ENCODE measurements around the gene ACOX2. TPM values are rescaled to one million over a fixed set of nuclear protein-coding genes. Genes with fewer than 3 reads are reported as not detected.

ACOX2 gene
- total and polyA plus RNA-seq, 10 of the 15 experiments (the other 5 are each of a cell fraction or from before 2014, with no cell fraction given), result 0.72 TPM; not detected in 9

- 0 out of 4 replicates have a peak, but pooled peaks cover 0 to 3% of the 10 kb centered on the region in 2 experiments for H3K27me3 ChIP-seq (replicated peaks in 1 of 2; ENCODE audit: control insufficient read depth in 2 of 2, insufficient read depth in 2 of 2, low read length in 1 of 2)
- ChIA-PET CTCF (interaction anchor here (1.3 kb wide), 1 partner anchor 16 kb away, joined by 3 read pairs; no protein-coding TSS in a partner anchor), SMC1A (ENCODE audit: uncharacterized antibody, unreplicated experiment) (no interaction called here), RAD21 (ENCODE audit: unreplicated experiment) (no interaction called here), POLR2A (no interaction called here)
- no peak overlapping the region for H3K9ac ChIP-seq (ENCODE audit: control insufficient read depth, insufficient read depth, low read length)
- no peaks in the 10 kb centered on the region for H4K20me1 ChIP-seq (ENCODE audit: control insufficient read depth, insufficient read depth)
- no peaks in the 10 kb centered on the region for H3K9me3 ChIP-seq (replicated peaks; ENCODE audit: control insufficient read depth, insufficient read depth, low read length)
- 30% methylated on average over 4 of the region's 4 CpGs for WGBS (ENCODE audit: insufficient coverage, insufficient replicate concordance, low lambda C conversion rate, missing lambda C conversion rate)
- no peak overlapping the region for H3K27ac ChIP-seq (ENCODE audit: control insufficient read depth, insufficient read depth)
- no peaks in the 10 kb centered on the region for H3K79me2 ChIP-seq (ENCODE audit: control insufficient read depth, insufficient read depth, low read length)
- H3K4me1 ChIP-seq (ENCODE audit: control insufficient read depth, insufficient read depth, low read length), result no peaks in the 10 kb centered on the region
- no peak overlapping the region for H3K4me2 ChIP-seq (ENCODE audit: control insufficient read depth, insufficient read depth)
- BruUV-seq (replicated peaks), result no TSS peak
- no peak for DNase-seq (ENCODE audit: low read depth, low spot score)
- no peak overlapping the region for H2AFZ ChIP-seq (ENCODE audit: control insufficient read depth, low read depth, low read length)
- intact Hi-C loops (cut with micrococcal nuclease; ENCODE audit: unreplicated experiment), result no loop called here
- ATAC-seq, result no peak
- no peak for FAIRE-seq
- TF ChIP-seq JUND (IDR thresholded peaks at IDR 0.05; ENCODE audit: low read depth, low read length) (no peak), ASH2L (IDR thresholded peaks at IDR 0.05; ENCODE audit: borderline replicate concordance, low read depth) (no peak)
- no peaks in the 10 kb centered on the region for H3K36me3 ChIP-seq (ENCODE audit: control insufficient read depth in 2 of 2, insufficient read depth in 2 of 2, low read length in 1 of 2)
- no peak overlapping the region for H3K4me3 ChIP-seq
- in situ Hi-C loops (cut with MboI), result no loop called here
These were observed 14.7 kb upstream of the ACOX2 start for GRCh38 chr3:58551636-58552180.

- FAIRE-seq (no peak), ATAC-seq (no peak), DNase-seq (ENCODE audit: low read depth, low spot score) (no peak)
- H3K4me3 ChIP-seq, result no peak overlapping the region
- BruUV-seq (replicated peaks), result no TSS peak
- H3K27ac ChIP-seq (ENCODE audit: control insufficient read depth, insufficient read depth), result no peak overlapping the region
- H2AFZ ChIP-seq (ENCODE audit: control insufficient read depth, low read depth, low read length), result no peak overlapping the region
- ChIA-PET POLR2A (no interaction called here), CTCF (no interaction called here), RAD21 (ENCODE audit: unreplicated experiment) (no interaction called here), SMC1A (ENCODE audit: uncharacterized antibody, unreplicated experiment) (interaction anchor here (0.6 kb wide), 1 partner anchor 321 kb away, joined by 8 read pairs; no protein-coding TSS in a partner anchor)
- intact Hi-C loops (cut with micrococcal nuclease; ENCODE audit: unreplicated experiment) (no loop called here), in situ Hi-C loops (cut with MboI) (no loop called here)
- no peak overlapping the region for H3K9ac ChIP-seq (ENCODE audit: control insufficient read depth, insufficient read depth, low read length)
- no peaks in the 10 kb centered on the region for H3K4me1 ChIP-seq (ENCODE audit: control insufficient read depth, insufficient read depth, low read length)
- no peaks in the 10 kb centered on the region for H4K20me1 ChIP-seq (ENCODE audit: control insufficient read depth, insufficient read depth)
- 34% methylated on average over 3 of the region's 3 CpGs for WGBS (ENCODE audit: insufficient coverage, insufficient replicate concordance, low lambda C conversion rate, missing lambda C conversion rate)
- no peaks in the 10 kb centered on the region for H3K9me3 ChIP-seq (replicated peaks; ENCODE audit: control insufficient read depth, insufficient read depth, low read length)
- no peaks in the 10 kb centered on the region for H3K36me3 ChIP-seq (ENCODE audit: control insufficient read depth in 2 of 2, insufficient read depth in 2 of 2, low read length in 1 of 2)
- no peaks in the 10 kb centered on the region for H3K79me2 ChIP-seq (ENCODE audit: control insufficient read depth, insufficient read depth, low read length)
- H3K4me2 ChIP-seq (ENCODE audit: control insufficient read depth, insufficient read depth), result no peak overlapping the region
- no peaks in the 10 kb centered on the region for H3K27me3 ChIP-seq (replicated peaks in 1 of 2; ENCODE audit: control insufficient read depth in 2 of 2, insufficient read depth in 2 of 2, low read length in 1 of 2)
- TF ChIP-seq MTA2 (IDR thresholded peaks at IDR 0.05; ENCODE audit: low read depth) (no peak), FOXM1 (IDR thresholded peaks at IDR 0.05; ENCODE audit: low read depth, low read length) (no peak), TAF1 (IDR thresholded peaks at IDR 0.05; ENCODE audit: borderline replicate concordance, low read depth, low read length) (no peak), NKRF (conservative IDR thresholded peaks at IDR 0.05) (no peak), CHD4 (IDR thresholded peaks at IDR 0.05) (no peak), SP1 (IDR thresholded peaks at IDR 0.05; ENCODE audit: low read depth, low read length) (no peak), SUZ12 (IDR thresholded peaks at IDR 0.05; ENCODE audit: unreplicated experiment) (no peak), CTCF (IDR thresholded peaks at IDR 0.05 in 2 of 3, conservative IDR thresholded peaks at IDR 0.05 in 1 of 3; ENCODE audit: control insufficient read depth in 2 of 3, extremely low read depth in 1 of 3, insufficient read depth in 1 of 3, low read depth in 3 of 3, low read length in 3 of 3) (no peak), MXI1 (IDR thresholded peaks at IDR 0.05; ENCODE audit: low read depth, low read length) (no peak), ATF2 (IDR thresholded peaks at IDR 0.05; ENCODE audit: low read length) (no peak), BACH1 (IDR thresholded peaks at IDR 0.05; ENCODE audit: borderline replicate concordance) (no peak)
These were observed 7.6 kb upstream of the ACOX2 start for GRCh38 chr3:58544541-58544940.
